Measurements from ENCODE around the gene COL4A1.

Gene COL4A1

GRCh38 chr13:110233181-110233950 lies 73.6 kb downstream of the COL4A1 start:
- no peak for DNase-seq

GRCh38 chr13:110232756-110233155 lies 74.2 kb downstream of the COL4A1 start:
- DNase-seq = no peak

GRCh38 chr13:110232142-110232541 lies 74.8 kb downstream of the COL4A1 start:
- no peak for DNase-seq

- no peak for DNase-seq
Observed at GRCh38 chr13:110231348-110232047, 75.5 kb downstream of the COL4A1 start.

GRCh38 chr13:110230661-110231347 lies 76.2 kb downstream of the COL4A1 start:
- no peak for DNase-seq

GRCh38 chr13:110229905-110230563 lies 76.9 kb downstream of the COL4A1 start:
- DNase-seq = no peak

- no peak for DNase-seq
Observed at GRCh38 chr13:110228936-110229904, 77.7 kb downstream of the COL4A1 start.

- no peak for DNase-seq
Observed at GRCh38 chr13:110227864-110228643, 78.9 kb downstream of the COL4A1 start.

- DNase-seq = no peak
Observed at GRCh38 chr13:110227416-110227815, 79.5 kb downstream of the COL4A1 start.

GRCh38 chr13:110225609-110226574 lies 81.1 kb downstream of the COL4A1 start:
- DNase-seq = no peak

GRCh38 chr13:110225003-110225402 lies 82.0 kb downstream of the COL4A1 start:
- DNase-seq = no peak

- no peak for DNase-seq
Observed at GRCh38 chr13:110224519-110224918, 82.4 kb downstream of the COL4A1 start.

- DNase-seq = no peak
Observed at GRCh38 chr13:110221406-110222117, 85.4 kb downstream of the COL4A1 start.

- DNase-seq = no peak
Observed at GRCh38 chr13:110220471-110220870, 86.5 kb downstream of the COL4A1 start.

- DNase-seq = no peak
Observed at GRCh38 chr13:110218581-110219201, 88.3 kb downstream of the COL4A1 start.

- no peak for DNase-seq
Observed at GRCh38 chr13:110217811-110218210, 89.1 kb downstream of the COL4A1 start.

- no peak for DNase-seq
Observed at GRCh38 chr13:110217085-110217484, 89.9 kb downstream of the COL4A1 start.

GRCh38 chr13:110216398-110217041 lies 90.4 kb downstream of the COL4A1 start:
- no peak for DNase-seq

Data from activated CD4-positive, CD25-positive, alpha-beta regulatory T cell treated with anti-CD3 and anti-CD28 coated beads, Interleukin-2, amount 50 U/mL, for 72 hours (primary cell).